ENCODE data around the gene FLT4.
"Not testable (repeated sequence)": the region's sequence is repeated elsewhere in the genome, so short reads cannot be mapped to it uniquely, and the experiment has no call there.

Gene FLT4

DNA sequence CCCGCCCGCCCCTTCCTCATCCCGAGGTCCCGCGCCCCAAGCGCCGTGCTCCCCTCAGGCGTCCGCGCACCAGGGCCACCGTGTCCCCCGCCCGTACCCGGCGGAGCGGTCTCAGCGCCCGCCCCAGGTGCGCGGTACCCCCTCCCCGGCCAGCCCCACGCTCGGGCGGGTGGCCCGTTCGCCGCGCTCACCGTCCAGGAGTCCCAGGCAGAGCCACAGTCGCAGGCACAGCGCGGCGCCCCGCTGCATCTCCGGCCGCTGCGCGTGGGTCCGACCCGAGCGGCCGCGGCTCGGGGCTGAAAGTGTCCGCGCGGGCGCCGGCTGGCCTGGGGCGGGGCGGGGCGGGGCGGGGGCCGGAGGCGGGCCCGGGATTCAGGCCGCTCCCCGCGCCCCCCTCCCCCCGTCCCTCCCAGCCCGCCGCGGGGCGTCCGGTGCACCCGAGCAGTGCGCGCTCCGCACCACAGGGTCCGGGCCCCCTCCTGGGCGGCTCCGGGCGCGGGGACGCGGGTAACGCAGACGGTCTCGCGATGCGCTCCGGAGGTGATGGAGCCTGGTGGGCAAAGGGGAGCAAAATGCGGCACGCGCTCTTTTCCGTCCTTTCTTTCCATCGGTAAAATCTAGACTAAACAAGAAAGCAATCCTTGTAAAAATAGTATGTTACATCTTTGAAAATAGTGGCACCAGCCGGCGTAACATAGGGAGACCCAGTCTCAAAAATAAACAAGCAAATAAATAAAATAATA is at the start of gene FLT4:
TSS of gene FLT4 (minus strand) at position 304 of the 743 bp plus-strand sequence. CDS start at position 249, 55 bp downstream.
- no peak for DNase-seq

DNA sequence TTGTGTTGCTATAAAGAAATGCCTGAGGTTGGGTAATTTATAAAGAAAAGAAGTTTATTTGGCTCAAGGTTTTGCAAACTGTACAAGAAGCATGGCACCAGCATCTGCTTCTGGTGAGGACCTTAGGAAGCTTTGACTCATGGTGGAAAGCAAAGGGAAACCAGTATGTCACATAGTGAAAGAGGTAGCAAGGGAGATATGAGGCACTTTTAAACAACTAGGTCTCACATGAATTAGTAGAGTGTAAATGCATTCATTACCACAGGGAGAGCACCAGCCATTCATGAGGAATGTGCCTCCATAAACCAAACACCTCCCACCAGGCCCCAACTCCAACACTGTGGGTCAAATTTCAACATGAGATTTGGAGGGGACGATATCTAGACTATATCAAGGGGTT is 49.6 kb upstream of the FLT4 start:
- DNase-seq, result no peak

DNA sequence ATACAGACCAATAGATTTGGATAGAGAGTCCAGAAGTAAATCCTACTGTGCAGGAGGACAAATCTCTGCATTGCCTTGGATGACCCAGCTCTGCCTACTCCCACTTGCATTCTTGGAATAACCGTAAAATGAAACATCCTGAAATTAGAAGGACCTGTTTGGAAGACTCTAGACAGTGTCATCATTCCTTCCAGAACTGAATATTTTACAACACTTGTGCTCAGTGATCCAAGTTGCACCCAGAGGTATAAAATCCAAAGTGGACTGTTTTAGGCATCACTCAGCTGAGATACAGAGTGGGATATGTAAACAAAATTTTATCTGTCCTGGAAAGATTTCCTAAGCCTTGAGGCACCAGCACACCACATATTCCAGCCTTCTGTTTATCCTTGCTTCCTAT is 46.7 kb upstream of the FLT4 start:
- DNase-seq, result no peak

DNA sequence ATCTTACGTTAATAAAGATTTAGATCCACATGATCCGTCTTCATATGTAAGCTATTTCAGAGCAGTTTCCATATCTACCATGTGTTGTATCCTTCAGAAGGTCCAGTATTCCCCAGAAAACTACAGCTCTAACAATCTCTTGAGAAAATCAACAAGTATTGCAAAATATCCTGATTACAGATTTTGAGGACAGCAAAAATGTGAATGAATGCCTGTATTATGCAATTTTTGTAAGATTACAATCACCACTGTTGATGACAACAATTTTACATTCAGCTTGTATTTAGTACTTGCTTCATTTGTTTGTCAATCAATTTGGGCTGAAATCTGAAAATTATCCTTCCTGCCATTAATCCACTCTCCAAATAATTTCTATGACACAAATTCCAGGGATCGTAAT is 43.0 kb upstream of the FLT4 start:
- DNase-seq, result no peak

DNA sequence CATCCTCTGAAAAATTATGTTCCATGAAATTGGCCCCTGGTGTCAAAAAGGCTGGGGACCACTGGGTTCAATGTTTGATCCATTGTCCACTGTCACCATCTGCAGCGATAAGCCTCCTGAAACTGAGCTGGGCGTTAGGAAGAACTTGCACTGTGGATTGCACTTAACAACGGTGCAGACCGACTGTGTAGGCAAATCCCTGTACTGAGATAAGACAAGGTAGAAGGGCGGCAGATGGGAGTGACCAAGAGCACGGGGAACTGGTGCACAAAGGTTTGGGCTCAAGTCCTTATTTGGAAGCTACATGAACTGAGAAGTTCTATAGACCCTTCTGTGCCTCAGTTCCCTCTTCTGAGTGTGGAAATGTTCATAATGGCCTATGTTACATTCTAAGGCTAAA is 41.6 kb upstream of the FLT4 start:
- no peak for DNase-seq

DNA sequence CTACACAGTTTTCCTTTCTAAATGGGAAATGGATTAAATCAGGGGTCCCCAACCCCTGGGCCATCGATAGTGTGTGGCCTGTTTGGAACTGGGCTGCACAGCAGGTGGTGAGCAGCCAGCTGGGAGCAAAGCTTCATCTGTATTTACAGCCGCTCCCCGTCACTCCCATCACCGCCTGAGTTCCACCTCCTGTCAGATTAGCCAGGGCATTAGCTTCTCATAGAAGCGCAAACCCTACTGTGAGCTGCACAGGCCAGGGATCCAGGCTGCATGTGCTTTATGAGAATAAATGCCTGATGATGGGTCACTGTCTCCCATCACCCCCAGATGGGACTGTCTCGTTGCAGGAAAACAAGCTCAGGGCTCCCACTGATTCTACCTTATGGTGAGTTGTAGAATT is 41.2 kb upstream of the FLT4 start:
- no peak for DNase-seq

DNA sequence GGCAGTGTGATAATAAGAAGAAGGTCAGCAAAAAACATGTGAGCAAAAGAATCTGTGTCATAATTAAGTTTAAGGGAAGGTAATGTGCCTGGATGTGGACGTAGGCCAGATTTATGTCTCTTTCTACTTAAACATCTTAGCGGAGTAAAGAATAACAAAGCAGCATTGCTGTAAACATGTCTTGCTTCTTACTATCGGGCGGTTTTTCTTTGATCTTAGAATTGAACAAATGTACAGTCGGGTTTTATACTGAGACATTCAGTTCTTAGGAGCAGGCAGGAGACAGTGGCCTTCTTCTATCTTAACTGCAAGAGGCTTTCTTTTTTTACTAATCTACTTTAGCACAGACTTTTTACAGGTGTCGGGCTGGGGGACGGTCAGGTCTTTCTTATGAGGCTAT is 40.4 kb upstream of the FLT4 start:
- no peak for DNase-seq

DNA sequence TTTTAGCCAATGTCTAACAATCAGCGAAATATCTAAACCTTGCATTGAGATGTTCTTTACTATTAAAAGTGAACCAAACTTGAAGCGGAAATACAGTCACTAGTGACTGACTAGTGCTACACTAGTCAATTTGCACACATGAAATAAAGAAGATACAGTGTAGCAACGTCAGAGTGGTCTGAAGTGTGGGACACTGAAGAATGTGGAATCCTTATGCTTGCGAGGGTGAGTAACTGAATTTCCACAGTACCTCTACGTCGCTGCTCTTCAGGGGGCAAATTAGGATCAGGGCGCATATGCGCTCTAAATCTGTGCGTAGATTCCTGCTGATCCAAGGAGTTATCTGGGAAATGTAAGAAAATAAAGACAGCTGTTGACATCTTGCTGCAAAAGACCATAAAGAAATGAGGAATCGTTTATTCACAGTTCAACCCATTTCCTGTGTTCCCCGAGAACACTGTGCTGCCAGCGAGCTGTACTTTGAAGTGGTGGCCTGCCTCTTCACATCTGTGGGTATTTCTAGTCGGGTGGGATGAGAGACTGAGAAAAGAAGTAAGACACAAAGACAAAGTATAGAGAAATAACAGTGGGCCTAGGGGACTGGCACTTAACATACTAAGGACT is 39.8 kb upstream of the FLT4 start:
- DNase-seq, result no peak

DNA sequence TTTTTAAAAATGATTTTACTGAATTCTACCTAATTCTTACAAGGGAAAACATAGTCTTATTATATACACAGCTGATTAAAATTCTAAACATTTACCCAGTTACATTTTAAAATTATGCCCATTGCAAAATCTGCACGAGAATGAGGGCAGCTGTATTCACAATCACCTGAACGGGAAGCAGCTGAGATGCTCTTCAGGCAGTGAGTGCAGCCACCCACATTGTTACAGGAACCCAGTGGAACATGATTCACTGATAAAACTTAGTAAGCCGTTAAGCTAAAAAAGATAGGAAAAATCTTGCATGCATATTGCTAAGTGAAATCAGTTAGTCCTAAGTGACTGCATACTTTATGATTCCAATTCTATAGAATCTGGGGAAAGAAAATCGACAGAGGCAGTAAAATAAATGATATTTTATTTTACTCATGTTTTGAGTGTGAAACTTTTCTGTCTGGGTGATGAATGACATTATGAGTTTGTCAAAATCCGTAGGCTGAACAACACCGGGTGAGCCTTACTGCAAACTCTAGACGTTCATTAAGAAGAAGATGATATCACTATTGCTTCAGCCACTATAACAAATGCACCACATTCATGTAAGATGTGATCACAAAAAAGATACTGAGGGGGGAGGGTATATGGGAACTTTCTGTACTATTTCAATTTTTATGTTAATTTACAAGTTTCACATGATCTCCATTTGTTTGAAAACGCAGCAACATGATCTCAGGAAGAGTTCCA is 39.1 kb upstream of the FLT4 start:
- DNase-seq, result no peak

DNA sequence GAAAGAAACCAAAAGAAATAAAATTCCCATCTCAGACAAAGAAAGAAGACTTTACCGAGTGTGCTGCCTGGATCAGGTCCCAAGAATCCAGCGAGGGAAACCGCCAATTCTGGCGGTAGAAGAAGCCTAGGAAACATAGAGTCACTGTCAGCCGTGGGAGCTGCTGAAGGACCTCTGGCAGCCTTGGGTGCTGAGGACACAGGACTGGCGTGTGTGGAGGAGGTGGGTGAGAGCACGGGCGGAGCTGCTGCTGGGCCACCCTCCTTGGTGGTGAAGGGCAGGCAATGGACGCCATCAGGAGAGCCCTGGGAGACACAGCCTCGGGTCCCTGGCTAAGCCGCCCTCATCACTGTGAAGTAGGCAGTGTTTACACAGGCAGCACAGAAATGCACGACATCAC is 37.4 kb upstream of the FLT4 start:
- not testable (repeated sequence) for DNase-seq

DNA sequence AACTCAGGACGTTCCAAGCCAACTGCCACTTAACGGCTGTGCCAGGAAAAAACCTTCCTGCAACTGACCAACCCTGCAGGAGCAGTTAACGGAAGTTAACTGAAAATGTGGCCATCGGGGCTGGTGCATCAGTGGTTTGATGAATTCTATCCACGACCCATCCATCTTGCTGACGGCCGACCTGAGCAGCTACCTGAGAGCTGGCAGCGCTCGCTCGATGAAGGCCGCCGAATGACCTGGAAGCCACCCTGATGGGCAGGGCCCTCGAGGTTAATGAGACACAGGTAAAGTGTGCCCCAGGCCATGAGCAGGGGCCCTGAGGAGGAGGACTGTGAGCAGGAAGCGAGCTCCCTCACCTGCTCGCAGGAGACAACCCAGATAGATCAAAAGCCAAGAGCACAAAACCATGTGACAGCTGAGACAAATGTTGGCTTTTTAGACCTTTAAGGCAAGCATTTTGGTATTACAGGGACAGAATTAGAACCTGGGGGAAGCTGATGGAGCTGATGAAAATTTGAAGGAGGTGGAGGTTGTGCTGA is 35.3 kb upstream of the FLT4 start:
- DNase-seq, result no peak

DNA sequence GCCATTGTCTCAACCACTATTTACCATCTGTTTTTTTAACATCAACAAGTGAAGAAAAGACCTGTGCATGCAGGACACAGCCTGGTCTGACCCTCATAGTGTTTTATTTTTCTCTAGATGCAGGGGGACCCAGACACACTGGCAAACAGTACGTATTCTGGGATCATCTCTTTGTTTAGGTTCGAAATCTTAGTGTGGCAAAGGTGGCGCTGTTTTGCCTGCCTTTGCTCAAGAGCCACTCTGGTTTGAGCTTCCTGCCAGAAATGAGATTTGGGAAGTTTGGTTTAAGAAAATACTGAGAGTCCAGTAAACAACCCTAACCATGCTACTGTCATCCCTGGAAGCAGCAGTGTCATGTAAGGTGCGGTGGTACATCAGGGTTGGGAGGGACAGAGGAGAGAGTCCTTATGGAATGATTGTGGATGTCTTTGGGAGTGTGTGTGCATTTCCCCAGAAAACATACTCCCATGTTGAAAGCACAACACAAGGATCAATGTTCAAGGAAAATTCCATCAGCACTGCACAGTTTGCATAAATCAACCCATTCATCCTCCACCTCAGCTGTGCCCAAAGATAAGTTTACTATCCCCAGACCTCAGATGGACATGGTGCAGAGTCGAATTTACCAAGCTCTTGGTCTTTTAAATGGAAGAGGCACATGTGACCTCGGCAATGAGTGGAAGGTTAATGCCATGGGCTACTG is 34.0 kb upstream of the FLT4 start:
- no peak for DNase-seq

DNA sequence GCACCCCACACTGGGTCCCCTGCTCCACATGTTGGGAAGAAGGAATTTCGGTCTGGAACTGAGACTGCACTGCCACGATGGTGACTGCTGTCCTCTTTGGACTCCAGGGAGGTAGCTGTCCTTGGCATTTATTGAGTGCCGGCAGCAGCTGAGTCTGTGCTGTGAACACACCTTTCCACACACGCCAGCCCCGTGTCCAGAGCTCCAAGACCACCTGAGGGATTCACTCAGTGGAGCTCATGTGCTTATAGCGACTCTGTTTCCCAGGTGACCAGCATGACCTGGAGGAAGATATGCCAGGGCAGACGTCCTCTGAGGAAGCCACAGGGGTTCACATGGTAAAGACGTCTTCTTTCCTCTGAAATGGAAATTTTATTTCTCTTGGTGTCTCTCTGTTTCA is 33.2 kb upstream of the FLT4 start:
- DNase-seq, result no peak

DNA sequence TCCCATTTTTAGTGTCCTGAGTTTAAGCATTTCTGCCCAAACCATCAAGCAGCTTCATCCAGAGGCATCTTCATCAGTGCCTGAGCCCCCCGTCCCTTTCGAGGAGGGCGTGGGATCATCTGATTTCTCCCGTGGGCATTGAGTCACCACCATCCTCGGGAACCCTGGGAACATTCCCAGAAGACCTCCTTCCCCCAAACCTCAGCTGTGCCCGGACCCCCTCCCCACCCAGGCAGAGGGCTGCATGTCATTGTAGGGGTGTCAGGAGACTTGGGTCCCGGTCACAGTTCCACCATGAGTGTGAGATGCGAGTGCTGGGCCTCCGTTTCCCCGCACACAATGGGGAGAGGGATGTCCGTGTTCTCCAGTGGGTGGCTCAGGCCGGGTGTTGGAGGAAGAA is 32.6 kb upstream of the FLT4 start:
- not testable (repeated sequence) for DNase-seq

DNA sequence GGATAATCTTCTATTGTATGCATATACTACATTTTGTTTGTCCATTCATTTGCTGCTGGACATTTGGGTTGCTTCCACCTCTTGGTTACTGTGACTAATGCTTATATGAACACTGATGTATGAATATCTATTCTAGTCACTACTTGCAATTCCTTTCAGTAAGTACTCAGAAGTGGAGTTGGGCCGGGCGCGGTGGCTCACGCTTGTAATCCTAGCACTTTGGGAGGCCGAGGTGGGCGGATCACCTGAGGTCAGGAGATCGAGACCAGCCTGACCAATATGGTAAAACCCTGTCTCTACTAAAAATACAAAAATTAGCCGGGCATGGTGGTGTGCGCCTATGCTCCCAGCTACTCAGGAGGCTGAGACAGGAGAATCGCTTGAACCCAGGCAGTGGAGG is 28.9 kb upstream of the FLT4 start:
- not testable (repeated sequence) for DNase-seq

DNA sequence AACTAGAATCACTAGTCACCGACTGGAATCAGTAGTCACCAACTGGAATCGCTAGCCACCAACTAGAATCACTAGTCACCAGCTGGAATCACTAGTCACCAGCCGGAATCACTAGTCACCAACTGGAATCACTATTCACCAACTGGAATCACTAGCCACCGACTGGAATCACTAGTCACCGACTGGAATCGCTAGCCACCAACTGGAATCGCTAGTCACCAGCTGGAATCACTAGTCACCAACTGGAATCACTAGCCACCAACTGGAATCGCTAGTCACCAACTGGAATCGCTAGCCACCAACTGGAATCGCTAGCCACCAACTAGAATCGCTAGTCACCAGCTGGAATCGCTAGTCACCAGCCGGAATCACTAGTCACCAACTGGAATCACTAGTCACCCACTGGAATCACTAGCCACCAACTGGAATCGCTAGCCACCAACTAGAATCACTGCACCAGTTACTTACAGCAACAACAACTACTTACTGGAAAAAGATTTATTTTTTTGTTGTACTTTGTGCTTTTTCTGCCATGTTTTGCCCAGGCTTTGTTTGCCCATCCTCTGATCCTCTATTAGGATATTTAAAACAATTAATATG is 25.7 kb upstream of the FLT4 start:
- DNase-seq, result no peak

DNA sequence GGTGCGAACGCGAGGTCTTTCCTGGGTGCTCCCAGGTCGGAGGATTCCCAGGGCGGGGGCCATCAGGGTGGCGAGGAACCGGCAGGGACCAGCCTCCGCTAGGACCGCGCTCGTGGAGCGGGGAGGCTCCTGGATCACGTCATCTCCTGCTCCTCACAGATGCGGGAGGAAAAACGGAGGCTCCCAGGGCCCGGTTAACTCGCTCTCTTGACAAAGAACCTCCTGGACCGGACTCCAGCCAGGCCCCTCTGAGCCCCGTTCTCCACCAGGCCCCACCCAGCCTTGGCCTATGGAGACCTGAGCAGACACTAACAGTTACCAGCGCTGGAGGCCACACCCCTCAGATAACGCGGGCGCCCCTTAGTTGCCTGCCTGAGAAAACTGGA is 24.7 kb upstream of the FLT4 start:
- DNase-seq, result not testable (repeated sequence)

DNA sequence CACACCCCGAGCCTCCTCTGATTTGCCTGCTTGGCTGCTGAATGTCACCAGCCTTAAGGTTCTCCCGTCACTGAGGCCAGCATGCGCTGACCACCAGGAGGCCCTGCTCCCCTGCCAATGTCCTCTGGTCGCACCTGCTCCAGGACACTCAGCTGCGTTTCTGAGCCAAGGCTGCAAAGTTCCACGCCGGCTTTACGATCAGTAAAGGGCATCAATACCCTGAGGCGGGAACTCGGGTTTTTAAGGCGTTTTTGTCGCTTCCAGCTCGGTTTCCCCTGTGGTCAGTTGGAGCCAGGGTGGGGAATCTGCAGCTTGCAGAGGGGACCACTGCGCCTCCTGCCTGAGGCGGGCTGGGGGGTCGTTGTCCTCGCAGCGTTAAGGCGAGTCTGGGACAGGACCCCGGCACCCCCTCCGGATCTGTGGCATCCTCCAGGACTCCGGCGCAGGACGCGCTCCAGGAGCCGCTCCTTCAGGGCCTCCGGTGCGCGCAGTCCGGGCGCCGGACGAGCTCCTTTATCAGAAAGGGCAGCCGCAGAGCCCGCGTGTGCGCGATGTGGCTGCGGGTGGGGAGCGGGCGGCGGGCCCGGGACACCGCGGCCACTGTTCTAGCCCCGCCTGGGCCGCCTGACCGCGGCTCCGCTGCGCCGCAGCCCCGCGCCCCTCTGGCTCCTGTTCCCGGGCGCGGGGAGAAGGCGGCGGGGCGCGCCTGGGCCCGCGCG is 24.1 kb upstream of the FLT4 start:
- no peak for DNase-seq

DNA sequence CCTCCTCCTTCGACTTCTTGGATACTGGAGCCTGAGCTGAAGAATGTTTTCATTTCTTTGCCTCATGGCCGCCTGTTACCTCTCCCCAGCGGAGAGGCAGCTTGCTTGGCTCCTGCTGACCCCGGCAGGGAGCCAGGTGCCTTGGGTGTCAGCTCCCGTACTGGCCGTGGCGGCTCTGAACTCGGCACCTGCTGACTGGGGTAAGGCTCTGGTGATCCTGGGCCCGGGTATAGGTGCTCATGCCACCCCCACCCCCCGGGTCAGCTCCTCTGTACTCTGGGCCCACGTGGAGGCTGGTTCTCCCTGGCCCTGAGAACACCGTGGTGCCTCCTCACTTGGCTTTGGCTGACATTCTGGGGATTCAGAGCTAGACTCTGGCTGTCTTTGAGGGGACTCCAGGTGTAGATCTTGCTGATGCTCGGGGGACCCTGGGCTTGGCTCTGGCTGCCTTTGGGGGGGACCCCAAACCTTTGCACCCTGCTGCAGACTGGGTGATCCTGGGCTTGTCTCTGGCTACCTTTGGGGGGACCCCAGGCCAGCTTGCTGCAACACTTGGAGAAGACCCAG is 22.6 kb upstream of the FLT4 start:
- not testable (repeated sequence) for DNase-seq

DNA sequence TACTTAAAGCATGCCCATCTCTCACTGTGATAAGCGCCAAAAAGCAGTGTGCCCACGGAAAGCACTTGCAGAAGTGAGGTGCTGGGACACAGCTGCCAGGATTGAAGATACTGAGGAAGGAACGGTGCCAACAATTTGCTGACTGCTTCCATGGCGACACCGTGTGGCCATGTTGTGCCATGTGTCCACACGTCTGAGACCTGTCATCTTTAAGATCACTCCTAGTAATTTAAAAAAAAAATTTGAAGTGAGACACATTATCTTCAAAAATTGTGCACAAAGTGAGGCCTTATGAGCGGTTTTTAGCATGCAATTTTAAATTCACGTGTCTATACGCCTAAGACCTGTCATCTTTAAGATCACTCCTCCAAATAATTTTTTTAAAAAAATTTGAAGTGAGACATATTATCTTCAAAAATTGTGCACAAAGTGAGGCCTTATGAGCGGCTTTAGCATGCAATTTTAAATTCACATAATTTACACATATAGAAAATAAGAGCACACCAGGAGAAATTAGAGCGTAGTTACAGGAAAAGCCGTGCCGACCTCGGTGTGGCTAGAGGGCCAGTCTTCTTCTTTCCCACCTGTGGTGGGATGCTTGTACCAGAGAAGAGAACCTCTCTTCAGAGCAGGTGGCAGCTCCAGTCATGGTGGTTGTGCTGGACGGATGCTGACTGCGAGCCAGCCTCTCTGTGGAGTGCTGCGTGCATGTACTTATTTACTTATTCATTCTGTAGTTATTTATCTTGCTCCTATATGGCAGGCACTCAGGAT is 21.4 kb upstream of the FLT4 start:
- DNase-seq, result no peak

DNA sequence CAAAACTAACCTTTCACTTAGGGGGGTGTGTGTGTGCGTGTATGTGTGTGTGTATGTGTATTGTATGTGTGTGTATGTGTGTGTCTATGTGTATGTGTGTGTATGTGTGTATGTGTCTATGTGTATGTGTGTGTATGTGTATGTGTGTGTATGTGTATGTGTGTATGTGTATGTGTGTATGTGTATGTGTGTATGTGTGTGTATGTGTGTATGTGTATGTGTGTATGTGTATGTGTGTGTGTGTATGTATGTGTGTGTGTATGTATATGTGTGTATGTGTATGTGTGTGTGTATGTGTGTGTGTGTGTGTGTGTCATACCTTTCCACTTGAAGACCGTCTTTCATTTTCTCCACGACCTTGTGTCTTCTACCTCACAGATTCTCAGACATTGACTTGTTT is 20.8 kb upstream of the FLT4 start:
- DNase-seq, result no peak

Data from NCI-H1048 (cell line).